ENCODE data around the gene GRM7.

The GRM7 gene

DNA sequence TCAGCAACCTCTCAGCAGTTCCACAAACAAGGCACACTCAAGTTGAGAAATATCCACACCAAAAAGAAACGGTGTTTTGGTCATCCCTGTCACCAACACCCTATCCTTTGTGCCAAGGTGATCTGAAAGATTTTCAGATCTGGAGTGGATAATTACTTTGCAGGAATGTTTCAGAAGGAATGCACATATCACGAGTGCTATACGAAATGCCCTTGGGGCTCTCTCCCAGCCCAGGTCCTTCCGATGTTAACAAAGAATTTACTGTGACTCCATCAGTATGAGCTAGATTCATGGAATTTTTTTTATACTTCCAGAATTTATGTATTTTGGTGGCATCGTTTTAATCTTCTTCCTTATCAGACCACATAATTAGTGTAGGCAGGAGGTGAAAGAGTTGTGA, 105.0 kb downstream of the GRM7 start:
- no peak for DNase-seq (ENCODE audit: insufficient read length, low spot score)
- no peak for FAIRE-seq

GRCh38 chr3:6971933-6972332, 111.0 kb downstream of the GRM7 start:
- FAIRE-seq: no peak
- no peak for DNase-seq (ENCODE audit: insufficient read length, low spot score)

DNA sequence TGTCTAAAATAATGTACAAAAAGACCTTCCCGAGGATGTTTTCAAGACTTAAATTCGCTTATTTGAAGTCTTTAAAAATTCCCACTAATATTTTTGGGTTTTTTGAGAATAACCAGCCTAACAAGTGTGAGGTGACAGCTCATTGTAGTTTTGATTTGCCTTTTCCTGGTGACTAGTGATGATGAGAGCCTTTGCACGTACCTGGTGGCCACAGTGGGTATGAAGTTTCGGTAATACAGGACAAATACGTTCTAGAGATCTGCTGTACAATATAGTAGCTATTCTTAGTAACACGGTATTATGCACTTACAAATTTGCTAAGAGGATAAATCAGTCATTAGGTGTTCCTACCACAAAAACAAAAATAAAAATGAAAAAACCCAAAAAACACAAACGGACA, 124.9 kb downstream of the GRM7 start:
- no peak for DNase-seq (ENCODE audit: insufficient read length, low spot score)
- no peak for FAIRE-seq

GRCh38 chr3:6989608-6990291, 128.8 kb downstream of the GRM7 start:
- DNase-seq (ENCODE audit: insufficient read length, low spot score) (no peak), FAIRE-seq (no peak)

DNA sequence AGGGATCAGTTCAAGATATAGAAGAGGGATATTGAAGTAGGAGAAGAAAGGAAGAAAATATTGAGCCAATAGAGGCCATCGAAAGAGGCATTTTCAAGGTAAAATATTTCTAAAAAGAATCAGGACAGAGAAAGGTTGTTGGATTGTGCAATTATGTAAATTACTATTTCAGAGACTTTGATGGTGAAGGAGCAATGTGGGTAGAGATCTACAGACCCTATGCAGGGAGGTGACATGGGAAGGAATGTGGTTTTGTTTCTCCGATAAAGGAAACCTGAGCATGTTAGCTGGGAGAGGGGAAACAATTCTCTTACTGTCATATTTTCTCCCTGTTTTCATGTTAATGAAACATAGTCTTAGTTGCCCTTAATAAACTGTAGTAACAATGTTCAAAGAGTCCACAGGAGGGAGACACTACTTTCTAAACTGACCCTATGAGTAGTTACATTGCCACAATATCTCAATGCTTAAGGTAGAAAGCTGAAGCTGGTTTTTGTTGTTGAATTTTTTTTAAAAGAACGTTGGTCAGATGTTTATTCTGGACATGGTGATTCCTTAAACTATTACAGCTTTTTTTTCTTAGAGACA, 133.3 kb downstream of the GRM7 start:
- no peak for DNase-seq (ENCODE audit: insufficient read length, low spot score)
- no peak for FAIRE-seq

GRCh38 chr3:7000501-7000900, 139.6 kb downstream of the GRM7 start:
- no peak for FAIRE-seq
- no peak for DNase-seq (ENCODE audit: insufficient read length, low spot score)

DNA sequence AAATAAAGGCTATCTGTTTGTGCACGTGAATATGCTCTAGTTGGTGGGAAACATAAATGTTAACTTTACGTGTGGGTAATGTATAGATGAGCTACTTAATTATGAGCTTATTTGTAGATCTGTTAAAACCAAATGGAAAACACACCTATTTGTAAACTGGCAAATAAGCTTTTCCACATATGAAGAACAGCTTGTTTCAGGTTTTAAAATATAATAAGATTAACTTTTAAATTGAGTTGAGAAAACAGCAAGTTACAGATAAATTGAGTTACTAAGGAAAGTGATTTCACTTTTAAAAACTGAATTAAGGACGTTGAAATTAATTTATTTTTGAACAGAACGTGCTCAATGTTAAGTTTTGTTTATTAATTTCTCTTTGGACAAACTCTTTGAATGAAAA, 140.5 kb downstream of the GRM7 start:
- DNase-seq (ENCODE audit: insufficient read length, low spot score) (no peak), FAIRE-seq (no peak)

DNA sequence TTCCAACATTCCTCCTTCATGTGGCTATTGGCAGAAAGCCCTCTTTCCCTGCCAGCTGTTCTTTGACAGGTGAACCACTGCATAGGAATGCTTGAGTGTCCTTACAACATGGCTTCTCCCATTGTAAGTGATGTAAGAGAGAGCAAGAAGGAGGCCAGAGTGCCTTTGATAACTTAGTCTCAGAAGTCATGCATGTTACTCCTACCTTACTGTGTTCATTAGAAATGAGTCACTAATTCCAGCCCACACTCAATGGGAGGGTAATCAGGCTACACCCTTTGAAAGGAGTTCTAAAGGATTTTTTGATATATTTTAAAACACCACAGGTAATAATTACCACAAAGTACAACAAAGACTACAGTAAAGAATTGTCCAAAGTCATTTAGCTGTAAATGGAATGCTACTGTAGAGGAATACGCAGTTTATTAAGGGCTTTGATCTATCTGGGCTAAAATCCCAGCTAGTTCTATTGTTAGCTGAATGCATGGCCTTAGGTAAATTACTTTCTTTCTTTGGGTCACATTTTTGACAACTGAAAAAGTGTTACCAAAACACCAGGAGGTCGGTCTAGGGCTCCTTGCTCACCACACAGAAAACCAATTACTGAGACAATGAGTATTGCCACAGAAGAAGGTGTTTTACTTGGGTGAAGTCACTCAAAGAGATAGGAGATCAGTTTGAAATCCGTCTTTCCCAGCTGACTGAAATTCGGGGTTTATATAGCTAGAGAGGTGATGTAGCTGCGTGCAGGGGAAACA, 154.9 kb downstream of the GRM7 start:
- FAIRE-seq: no peak
- DNase-seq (ENCODE audit: insufficient read length, low spot score): no peak

DNA sequence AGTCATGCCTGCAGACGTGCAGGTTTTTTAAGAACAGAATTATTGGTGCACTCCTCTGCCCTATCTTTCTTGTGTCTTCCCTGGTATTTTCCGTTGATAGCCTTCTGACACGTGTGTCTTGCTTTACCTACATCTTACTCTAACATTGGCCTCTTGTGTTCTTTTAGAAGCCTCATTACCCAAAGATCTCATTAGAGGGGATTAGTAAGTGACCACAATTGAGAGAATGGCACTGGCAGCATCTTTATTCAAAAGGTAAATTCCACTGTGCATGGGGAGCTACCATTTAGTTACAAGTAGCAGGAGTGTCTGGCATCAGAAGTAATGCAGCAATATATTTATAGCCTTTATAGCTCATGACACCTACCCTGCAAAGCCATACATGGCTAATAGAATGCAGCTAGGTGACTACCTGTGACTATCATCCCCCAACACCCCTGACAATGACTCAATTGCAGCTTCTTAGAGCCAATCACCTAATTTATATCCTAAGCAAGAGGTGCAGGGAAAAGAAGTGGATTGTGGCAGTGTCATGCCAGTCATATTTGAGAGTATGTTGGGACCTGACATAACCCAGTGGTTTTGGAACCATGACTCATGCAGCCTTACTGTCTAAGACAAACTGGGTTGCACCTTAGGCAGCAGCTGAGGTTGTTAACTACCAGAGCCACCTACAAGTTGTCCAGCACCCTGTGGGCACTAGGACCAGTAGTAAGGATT, 164.8 kb downstream of the GRM7 start:
- FAIRE-seq: no peak

GRCh38 chr3:7029562-7029961, 168.6 kb downstream of the GRM7 start:
- FAIRE-seq (no peak), DNase-seq (ENCODE audit: insufficient read length, low spot score) (no peak)

More for the DNA sequence above, 164.8 kb downstream of the GRM7 start:
- no peak for DNase-seq (ENCODE audit: insufficient read length, low spot score)

DNA sequence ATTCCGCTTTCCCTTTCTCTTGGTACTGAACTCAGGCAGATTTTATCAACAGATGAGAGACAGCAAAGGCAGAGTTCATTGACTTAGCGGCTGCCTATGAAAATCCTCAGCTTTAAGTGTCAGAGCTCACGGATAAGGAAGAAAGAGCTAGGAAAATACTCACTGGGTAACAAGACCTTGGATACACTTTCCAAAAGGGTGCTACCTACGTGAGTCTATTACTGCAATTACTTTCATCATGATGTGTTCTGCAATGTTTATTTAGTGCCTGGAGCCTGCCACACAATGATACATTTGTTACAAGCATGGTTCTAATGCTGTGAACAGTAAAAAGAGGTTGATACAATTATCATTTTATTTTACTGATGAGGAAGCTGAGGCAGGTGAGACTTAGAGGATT, 177.5 kb downstream of the GRM7 start:
- FAIRE-seq (no peak), DNase-seq (ENCODE audit: insufficient read length, low spot score) (no peak)

GRCh38 chr3:7062714-7063113, 201.8 kb downstream of the GRM7 start:
- FAIRE-seq: no peak
- no peak for DNase-seq (ENCODE audit: insufficient read length, low spot score)

DNA sequence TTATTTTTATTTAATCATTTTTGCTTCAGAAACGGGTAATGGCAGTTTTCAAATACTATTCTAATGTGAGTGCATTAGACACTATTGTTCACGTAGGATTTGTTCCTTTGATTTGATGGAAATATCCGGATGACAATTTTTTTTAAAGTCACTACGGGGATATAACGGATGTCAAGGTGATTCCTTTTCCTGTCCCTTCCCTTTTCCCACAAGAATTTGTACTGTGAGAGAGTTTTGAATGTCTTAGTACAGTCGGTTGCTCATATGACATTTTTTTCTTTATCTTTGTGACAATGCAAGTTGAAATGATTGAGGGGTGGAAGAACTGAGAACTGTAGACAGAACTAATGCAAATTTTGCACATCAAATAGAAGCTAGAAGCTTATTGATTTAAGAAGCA, 209.5 kb downstream of the GRM7 start:
- DNase-seq (ENCODE audit: insufficient read length, low spot score) (no peak), FAIRE-seq (no peak)

- no peak for DNase-seq (ENCODE audit: insufficient read length, low spot score)
These were observed 213.3 kb downstream of the GRM7 start for GRCh38 chr3:7074217-7074616.

DNA sequence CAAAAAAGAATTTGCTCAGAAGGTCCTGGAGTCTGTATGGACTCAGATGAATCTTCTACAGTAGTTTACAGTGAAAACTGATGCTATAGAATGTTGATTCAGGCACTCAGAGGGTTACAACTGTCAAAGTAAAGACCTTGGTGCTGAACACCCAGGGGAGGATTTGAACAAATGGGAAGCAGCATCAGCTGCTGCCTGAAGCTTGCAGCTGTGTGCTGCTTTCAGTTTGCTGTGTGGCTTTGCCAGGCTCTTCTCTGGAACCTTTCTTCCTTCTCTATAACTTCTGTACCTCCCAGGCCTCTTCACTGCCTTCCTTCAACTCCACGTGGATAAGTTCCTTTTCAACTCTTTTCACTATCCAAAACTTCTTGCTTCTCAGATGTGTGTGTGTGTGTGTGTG, 214.2 kb downstream of the GRM7 start:
- no peak for FAIRE-seq
- no peak for DNase-seq (ENCODE audit: insufficient read length, low spot score)

More at GRCh38 chr3:7074217-7074616, 213.3 kb downstream of the GRM7 start:
- FAIRE-seq: no peak

DNA sequence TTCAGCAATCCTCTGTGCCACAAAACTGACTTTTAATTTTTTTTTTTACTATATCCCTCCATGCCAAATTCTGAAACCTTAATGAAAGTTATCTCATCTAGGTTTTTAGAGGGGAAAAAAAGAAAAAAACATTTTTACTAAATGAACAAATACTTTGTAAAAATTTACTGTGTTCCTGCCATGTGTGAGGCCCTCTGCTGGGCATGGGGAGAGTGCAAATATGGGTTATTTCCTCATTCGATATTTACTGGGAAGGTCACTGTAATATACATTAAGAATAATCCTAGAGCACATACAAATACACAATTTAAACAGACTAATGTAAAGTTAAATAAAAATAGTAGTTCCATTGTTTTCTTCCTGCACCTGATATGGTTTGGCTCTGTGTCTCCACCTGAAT, 215.0 kb downstream of the GRM7 start:
- no peak for DNase-seq (ENCODE audit: insufficient read length, low spot score)
- no peak for FAIRE-seq

DNA sequence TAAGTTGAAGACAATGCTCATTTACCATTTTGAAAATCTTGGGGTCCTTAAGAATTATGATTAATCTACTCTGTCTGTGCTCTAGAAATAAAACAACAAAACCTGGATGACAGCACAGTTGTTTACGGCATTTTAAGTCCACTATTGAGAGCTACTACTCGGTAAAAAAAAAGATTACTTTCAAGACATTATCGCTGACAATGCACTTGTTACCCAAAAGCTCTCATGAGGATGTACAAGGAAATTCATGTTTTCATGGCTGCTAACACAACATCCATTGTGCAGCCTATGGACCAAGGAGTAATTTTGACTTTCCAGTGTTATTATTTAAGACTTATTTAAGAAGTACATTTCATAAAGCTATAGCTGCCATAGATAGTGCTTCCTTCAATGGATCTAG, 221.3 kb downstream of the GRM7 start:
- FAIRE-seq: no peak

DNA sequence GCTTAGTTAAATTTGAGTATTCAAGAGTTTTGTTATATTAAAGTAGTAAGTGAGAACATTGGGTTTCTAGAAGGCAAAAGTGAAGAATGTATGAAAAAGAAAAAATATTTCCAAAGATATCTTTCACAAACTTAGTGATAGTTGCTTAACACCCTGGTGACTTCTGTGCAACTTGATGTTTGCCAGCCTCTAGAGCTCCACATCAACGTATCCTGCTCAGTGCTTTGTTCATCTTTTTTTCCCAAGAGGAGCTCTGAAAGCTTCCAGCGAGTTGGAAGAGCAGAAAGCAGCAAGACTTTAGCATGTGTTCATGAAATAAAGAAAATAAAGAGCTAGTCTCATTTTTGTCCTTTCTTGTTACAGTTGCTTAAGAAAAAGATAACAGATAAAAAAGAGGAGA, 225.5 kb downstream of the GRM7 start:
- no peak for DNase-seq (ENCODE audit: insufficient read length, low spot score)
- FAIRE-seq: no peak

More for the DNA sequence above, 221.3 kb downstream of the GRM7 start:
- DNase-seq (ENCODE audit: insufficient read length, low spot score): no peak

DNA sequence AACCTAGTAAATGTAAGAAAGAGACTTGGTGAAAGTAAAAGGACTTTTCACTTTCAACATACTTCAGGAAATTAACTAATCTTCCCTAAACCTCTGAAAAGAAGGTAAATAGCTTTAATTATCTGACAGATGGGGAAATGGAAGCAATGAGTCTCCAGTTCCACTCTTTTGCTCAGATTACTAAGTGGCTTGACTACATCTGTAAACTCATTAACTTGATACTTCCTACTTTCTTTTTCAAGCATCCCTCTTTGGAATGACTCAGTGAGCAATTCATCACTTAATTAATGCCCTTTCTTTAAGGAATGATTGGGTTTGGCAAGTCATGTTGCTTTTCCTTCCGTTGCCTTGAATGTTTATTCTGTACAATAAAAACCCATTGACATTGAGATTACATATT, 234.2 kb downstream of the GRM7 start:
- no peak for FAIRE-seq

DNA sequence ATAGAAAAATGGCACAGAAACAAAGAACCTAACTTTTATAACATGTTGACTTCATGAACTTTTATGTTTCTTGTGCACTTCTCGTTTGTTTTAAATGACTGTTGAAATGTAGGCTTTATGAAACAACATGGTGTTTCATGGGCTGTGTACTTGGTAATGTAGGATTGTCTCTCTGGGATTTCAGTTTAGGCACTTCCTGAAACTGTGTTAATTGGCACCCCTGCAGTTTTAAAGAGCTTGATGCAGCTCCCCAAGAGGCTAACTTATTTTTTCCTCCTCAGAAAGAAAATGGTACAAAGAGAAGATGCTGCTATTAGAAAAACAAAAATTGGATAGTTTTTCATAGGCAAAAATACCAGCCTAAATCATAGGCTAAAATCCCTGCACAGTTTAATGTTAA, 239.2 kb downstream of the GRM7 start:
- DNase-seq (ENCODE audit: insufficient read length, low spot score) (no peak), FAIRE-seq (no peak)

More for the DNA sequence above, 234.2 kb downstream of the GRM7 start:
- no peak for DNase-seq (ENCODE audit: insufficient read length, low spot score)

GRCh38 chr3:7106635-7107034, 245.7 kb downstream of the GRM7 start:
- no peak for DNase-seq (ENCODE audit: insufficient read length, low spot score)
- no peak for FAIRE-seq

Measured in GM19239 (cell line).